ACHN (cell line): ENCODE data around the gene PMCH.
"Not testable (repeated sequence)": the region's sequence is repeated elsewhere in the genome, so short reads cannot be mapped to it uniquely, and the experiment has no call there.

Experiments used
- DNase-seq: peaks from one replicate; pipeline ENCODE4 v3.0.0-alpha.2; 2015
- in situ Hi-C: cut with HindIII; loops from 2 replicates; pipeline ENCODE4 v1.10.0; 2017; ENCODE audit warnings: low sequenced_read_pairs, low pct_ligation_motif_present, low pct_unique_long_range_greater_than_20kb

PMCH gene

GRCh38 chr12:102163383-102163782 lies 34.2 kb downstream of the PMCH start:
- in situ Hi-C loops, result no loop called here
- no peak for DNase-seq

DNA sequence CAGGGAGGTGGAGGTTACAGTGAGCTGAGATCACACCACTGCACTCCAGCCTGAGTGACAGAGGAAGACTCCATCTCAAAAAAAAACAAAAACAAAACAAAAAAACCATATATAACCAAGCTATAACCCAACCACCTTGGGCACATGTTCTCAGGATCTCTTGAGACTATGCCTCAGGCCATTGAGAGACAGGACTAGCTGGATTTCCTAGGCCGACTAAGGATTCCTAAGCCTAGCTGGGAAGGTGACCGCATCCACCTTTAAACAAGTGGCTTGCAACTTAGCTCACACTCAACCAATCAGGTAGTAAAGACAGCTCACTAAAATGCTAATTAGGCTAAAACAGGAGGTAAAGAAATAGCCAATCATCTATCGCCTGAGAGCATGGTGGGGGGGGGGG lies 42.4 kb downstream of the PMCH start:
- in situ Hi-C loops, result not testable (repeated sequence)

DNA sequence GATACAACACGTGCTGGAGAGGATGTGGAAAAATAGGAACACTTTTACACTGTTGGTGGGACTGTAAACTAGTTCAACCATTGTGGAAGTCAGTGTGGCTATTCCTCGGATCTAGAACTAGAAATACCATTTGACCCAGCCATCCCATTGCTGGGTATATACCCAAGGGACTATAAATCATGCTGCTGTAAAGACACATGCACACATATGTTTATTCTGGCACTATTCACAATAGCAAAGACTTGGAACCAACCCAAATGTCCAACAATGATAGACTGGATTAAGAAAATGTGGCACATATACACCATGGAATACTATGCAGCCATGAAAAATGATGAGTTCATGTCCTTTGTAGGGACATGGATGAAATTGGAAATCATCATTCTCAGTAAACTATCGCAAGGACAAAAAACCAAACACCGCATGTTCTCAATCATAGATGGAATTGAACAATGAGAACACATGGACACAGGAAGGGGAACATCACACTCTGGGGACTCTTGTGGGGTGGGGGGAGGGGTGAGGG lies 50.5 kb downstream of the PMCH start:
- DNase-seq, in situ Hi-C loops: not testable (repeated sequence)

More for the DNA sequence above, 42.4 kb downstream of the PMCH start:
- DNase-seq, result not testable (repeated sequence)
